C1 segment of cervical spinal cord (tissue), 14 donors: ENCODE results near the gene CORO2A.

Source experiments
- DNase-seq, 14 donors: peaks; one replicate each; lab custom pipeline; 2025; lab: John Stamatoyannopoulos, UW

The CORO2A gene

DNA sequence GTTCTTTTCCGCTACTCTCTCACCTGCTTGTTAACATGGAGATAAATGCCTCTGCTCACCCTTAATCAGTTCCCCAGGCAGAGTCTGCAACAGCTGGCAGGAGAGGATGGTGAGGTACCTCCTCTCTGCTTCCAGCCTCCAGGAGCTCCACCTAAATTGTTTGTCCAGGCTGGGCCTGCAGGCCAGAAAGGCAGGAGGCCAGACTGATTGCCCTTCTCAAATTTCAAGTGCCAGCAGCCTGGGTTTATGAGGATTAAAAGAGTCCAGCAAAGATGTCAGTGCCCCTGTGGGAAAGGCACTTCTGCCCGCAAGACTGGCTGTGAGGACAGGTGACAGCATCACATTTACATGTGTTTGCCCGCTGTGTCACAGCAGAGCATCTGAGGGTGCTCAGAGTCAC lies 19.8 kb downstream of the CORO2A start:
- peak in 1 of 14 donors; percentile 49 for DNase-seq

DNA sequence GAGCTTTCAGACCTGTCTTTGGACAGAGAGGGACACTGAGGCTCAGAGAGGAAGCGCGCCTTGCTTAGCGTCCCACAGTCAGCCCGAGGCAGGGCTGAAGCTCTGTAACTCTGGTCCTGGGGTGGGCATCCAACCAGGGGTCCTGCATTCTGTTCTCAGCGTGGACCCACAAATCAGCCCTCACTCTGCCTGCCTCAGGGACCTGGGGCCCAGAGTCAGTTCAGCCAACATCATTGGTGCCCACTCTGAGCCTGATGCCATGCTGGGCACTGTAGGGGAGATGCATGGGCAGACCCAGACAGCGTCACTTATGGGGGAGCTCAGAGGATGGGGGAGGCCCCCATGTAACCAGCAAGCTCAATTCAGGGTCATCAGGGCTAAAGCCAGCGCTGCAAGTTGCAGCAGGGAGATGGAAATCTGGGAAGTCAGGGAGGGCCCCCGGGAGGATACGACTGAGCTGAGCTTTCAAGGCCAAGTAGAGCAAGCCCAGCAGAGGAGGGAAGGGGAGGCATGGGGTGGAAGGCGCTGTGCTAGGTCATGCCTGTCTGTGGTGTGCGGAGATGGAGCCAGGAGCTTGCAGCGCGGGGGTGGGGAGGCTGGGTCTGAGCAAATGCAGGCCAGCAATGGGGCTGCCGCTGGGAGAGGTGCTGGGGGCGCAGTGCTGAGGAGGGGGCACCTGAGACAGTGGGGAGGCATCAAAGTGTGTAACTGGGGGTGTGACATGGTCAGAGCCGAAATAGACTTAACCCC lies 21.1 kb downstream of the CORO2A start:
- peak in 1 of 14 donors; percentile 57 for DNase-seq

DNA sequence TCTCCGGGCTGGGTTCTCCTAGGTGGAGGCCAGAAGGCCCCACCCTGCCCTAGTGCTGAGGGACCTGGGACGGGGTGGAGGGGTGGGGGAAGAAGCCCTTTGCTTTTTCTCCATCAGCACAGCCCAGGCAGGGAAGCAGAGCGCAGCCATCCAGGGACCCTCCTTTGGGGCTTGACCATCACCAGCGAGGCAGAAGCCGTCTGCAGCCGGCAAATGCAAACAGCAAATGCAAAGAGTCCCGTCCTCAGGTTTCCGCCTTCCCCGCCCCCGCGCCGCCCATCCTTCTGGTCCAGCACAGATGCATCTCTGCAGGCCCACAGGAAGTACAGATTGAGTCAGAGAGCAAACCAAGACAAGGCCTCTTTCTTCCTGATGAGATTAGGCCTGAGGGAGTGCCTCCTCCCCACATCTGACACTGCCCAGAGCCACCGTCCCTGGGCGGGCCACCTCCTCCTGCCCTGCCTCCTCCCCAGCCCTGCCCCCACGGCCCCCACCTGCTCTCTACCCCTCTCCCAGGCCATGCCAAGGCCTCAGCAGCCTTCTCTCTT lies 23.4 kb downstream of the CORO2A start:
- peak in 3 of 14 donors; percentile 5 to 95 (median 39) for DNase-seq

DNA sequence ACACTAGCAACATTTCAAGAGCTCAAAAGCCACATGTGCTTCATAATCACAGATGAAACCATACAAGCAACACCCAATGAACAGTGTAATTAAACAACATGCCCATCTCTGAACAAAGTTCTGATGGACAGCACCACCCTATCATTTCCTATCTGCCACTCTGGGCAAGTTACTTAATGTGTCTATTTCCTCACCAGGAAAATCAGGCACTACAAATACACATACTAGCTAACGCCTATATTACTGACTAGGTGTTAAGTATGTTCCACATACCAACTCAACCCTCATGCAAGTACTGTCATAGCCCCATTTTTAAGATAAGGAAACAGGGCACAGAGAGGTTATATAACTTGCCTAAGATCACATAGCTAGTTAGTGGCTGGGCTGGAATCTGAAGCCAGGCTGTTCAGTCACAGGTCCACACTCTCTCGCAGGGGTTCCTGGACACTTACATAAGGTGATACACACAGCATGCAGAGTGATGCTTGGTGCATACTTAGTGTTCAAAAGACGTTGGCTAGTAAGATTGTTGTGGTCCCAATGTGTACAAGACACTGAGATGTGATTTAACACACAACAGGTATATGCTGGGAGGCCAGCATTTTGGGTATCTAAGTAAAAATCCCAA lies 24.2 kb downstream of the CORO2A start:
- DNase-seq: peak in 1 of 14 donors; percentile 74

DNA sequence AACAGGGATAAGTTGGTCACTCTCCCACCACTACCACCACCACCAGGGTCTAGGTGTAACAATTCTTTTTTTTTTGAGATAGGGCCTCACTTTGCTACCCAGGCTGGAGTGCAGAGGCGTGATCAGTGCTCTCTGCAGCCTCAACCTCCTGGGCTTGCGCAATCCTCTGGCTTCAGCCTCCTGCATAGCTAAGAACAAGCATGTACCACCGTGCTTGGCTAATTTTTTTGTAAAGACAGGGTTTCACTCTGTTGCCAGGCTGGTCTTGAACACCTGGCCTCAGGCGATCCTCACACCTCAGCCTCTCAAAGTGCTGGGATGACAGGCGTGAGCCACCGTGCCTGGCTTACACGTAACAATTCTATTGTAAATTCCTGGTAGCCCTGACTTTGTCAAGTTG lies 27.5 kb downstream of the CORO2A start:
- DNase-seq: no peak

DNA sequence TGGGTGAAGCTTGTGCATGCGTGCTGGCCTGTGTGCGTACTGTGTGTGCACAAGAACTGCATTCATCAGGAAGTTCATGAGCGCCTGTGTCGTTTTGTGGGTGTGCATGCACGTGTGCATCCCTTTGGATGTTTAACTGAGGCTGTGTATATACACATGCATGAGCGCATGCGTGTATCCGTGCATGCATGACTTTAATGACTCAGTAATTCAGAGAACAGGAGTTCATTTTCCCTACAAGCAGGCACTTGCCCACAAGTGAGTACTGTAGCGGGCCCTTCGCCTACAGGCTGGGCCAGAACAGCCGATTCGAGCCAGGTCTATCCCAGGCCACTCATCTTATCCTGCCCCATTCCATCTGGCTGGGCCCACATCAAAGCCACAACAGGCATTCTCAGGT lies 29.8 kb downstream of the CORO2A start:
- no peak for DNase-seq

DNA sequence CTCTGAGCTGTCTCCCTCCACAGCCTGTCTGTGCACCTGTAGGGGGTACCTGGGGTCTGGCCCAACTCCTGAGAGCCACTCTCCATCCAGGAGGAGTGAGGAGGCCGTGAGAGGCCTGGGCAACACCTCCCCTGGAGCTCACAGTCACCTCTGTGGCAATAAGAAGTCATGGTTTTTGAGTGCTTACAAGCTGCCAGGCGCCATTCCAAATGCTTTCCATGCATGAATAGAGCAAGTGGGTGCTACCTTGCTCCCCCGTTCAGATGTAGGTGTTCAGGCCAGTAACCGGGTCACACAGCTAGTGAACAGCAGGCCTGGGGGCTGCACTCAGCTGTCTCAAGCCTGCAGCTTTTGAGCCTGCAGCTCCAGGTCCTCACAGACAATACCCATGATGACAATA lies 30.6 kb downstream of the CORO2A start:
- DNase-seq: no peak

DNA sequence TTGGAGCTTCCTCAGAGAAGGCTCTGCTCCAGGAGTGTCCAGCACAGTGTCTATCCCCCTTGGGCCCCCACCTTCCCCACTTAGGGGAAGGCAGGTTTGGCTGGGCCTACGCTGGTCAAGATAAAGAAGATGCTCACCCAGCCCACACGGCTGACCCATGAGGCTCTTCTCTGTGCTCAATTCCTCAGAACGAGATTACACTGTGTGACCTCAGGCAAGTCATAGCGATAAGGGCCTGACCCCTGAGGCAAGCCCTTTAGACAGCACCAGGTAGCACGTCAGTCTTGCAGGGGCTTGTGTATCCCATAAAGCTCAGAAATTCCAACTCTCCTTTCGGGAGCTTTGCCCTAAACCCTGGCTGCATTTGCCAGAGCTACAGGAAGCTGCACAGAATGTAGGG lies 32.6 kb downstream of the CORO2A start:
- DNase-seq: no peak

DNA sequence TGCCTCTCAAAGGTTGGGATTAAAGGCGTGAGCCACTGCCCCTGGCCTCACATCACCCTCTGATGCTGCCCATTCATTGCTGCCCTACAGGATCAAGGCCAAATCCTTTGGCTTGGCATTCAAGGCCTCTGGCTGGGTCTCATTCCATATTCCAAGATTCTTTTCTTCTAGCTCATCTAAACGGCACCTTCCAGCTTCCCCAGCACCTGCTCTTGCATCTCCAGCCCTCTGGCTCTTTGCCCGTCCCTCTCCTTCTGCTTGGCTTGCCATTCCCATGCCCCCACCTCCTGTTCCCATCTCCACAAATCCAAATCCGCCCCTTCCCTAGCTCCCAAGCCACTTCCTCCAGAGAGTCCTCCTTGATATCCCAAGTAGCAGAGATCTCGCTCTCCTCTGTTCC lies 33.1 kb downstream of the CORO2A start:
- DNase-seq: no peak

DNA sequence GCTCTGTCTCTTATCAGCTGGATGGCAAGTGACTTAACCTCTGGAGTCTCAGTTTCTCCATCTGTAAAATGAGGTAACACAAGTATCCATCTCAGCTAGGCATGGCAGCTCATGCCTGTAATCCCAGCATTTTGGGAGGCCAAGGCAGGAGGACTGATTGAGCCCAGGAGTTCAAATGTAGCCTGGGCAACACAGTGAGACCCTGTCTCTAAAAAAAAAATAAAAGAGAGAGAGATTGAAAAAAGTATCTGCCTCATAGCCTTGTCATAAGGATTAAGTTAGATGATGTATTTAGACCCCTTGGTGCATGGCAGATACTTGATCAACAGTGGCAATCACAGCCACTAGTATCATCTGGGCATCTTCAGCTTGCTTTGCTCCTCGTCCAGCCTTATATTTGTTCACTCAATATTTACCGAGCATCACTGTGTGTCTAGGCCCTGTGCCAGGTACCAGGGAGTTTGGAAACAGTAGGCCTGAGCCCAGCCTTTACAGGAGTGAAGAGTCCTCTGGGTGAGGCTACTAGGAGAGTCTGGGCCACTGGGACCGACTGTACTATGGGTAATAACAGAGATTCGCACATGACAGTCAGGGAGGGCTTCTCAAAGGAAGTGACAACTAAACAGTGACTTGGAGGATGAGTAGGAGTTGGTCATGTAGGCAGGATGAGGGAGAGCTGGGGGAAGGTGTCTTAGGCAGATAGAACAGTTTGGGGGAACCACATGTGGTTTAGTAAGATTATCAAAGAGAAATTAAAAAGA lies 34.2 kb downstream of the CORO2A start:
- no peak for DNase-seq

DNA sequence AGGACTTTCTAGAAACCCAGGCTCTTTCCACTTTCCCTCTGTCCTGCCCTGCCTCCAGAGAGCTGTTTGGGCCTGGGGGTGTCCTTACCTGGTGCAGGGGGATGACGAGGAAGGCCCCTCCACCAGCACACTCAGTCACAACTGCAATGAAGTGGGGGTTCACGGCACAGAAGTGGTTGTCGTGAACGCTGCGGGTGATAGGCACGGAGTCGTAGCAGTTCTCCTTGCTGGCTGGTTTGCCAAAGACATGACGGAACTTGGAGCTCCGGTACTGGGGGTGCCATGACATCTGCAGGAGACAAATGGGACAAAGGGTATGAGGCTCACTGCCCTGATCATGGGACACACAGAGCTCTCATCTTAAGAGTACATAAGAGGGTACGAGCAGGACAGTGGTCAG lies 35.1 kb downstream of the CORO2A start:
- DNase-seq: no peak

DNA sequence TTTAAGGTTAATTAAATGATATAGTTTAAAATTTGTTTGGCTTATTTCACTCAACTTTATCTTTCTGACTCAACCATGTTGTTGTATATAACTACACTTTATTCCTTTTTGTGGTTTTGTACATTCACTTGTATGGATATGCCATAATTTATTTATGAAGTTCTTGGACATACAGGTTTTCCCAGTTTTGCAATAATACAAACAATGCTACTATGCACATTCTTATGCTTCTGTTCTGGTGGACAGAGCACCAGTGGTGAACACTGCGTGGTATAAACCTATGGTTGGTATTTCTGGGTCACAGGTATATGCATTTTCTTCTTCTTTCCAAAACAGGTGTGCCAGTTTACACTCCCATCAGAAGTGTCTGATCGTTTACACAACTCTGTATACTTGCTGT lies 37.8 kb downstream of the CORO2A start:
- no peak for DNase-seq

DNA sequence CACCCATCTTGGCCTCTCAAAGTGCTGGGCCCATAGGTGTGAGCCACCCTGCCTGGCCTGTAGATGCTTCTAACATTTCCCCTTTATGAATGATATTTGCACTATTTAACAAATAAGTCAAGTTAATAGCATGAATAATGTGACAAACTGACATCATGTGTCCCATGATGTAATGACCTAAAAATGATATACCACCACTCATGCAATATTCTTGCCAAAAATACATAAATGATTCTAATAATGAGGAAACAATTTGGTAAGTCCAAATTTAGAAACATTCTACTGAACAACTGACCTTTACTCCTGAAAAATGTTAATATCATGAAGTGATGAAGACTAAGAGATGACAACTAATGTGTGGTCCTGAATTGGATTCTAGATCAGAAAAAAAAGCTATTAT lies 39.9 kb downstream of the CORO2A start:
- no peak for DNase-seq

DNA sequence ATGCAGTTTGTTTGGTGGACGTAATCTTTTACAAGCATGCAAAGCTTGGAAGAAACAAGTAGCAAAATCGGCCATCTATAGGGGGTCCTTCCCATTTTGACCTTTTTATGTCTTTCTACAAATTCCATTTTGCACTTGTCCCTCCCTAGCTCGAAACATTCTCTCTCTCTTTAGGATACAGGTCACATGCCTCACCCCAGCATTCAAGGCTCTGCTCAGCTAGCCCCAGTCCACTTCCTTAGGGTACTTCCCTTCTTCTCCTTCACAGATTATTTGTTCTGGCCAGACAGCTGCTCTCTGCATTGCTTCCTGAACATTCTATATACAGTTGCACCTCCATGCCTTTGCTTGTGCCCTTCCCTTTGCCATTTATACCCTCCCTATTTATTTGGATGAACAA lies 41.7 kb downstream of the CORO2A start:
- DNase-seq: no peak

DNA sequence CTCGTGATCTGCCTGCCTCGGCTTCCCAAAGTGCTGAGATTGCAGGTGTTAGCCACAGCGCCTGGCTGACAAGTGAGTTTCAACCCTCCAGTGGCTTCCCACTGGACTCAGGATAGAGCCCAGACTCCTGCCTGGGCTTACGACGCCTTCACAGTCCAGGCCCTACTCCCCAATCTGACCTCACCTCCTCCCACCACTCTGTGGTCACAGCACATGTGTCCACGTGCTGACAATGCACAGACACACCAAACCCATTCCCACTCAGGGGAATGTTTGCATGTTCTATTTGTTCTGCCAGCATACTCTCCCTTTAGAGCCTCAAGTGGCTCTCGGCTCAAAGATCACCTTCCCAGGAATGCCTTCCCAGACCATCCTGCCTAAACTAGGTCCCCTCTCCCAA lies 42.3 kb downstream of the CORO2A start:
- DNase-seq: no peak

DNA sequence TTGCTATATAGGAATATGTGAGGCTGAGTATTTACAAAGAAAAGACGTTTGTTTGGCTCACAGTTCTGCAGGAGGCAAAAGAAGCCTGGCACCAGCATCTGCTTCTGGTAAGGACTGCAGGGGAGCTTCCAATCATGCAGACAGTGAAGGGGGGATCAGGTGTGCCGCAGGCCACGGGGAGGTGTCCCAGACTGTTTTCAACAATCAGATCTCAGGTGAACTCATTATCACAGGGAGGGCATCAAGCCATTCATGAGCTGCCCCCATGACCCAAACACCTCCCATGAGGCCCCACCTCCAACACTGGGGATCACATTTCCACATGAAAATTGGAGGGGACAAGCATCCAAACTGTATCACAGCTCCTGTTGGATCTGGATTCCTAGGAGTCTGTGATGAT lies 43.0 kb downstream of the CORO2A start:
- DNase-seq: no peak

DNA sequence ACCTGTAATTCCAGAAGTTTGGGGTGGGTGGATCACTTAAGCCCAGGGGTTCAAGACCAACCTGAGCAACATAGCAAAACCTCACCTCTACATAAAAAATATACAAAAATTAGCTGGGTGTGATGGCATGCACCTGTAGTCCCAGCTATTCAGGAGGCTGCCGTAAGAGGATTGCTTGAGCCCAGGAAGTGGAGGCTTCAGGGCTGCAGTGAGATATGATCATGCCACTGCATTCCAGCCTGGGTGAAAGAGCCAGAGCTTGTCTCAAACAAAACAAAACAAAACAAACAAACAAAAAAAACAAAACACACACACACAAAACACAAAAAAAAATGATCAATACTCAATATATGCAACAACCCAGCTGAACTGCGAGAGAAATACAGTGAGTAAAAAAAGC lies 44.0 kb downstream of the CORO2A start:
- no peak for DNase-seq

DNA sequence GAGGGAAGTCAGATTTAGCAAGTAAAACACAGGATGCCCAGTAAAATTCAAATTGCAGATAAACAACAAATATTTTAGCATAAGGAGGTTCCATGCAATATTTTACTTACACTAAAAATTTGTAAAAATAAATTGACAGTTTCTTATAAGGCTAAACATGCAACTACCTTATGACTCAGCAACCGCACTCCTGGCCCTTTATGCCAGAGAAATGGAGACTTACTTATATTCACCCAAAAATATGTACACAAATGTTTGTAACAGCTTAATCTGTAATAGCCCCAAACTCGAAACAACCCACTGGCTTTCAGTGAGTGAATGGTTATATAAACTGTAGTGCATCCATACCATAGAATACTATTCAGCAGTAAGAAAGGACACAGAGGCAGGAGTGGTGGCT lies 44.9 kb downstream of the CORO2A start:
- no peak for DNase-seq

DNA sequence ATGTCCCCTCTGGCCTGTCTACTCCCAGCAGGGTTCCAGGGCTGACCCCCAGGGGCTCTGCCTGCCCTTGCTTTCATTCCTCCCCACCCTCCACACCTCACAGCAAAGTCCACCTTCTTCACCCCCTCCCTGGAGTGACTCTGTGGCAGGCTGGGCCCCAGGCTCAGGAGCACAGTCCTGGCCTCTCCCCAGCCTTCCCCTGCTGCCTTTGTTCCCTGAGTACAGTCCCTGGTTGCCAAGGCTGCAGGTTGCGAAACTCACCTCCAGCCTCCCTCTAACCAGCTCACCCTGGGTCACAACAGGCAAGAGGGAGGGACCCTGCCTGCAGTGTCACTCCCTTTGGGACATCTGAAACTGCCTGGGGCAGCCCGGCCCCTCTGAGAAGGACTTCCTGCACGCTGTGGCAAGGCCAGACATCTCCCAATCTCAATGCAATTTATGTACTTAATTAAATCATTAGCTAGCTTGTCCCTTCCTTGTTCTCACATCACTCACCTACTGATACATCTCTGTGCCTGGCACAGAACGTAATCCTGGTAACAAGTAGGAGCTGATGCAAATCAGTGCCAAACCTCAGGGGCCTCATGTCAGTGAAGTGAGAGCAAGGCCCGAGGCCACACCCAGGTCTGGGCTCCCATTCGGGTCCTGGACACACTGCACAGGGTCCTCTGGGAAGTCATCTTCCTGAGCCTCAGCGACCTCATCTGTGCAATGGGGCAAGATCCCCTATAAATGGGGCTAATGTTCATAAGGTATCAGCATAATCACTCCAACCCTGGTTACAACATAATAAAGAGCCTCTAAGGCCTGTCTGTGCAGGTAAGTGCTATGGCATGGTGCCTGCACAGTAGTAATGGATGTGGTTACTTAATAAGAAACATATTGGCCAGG lies 46.1 kb downstream of the CORO2A start:
- DNase-seq: no peak

DNA sequence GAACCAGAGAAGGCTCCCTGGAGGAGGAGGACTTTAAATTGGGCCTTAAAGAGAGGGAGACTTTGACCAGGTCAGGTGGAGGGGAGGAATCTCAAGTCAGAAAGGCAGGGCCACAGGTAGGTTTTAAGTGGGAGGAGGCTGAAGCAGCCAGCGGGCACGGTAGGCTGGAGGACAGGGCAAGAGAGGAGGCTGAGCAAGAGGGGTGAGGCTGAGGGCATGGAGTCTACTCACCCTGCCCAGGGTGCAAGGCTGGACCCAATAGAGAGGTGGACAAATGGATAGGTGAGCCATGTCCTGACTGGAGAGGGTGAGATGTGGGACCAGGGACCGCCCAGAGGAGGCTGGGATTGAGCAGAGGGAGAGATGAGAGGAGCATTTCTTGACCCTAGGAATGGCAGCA lies 47.8 kb downstream of the CORO2A start:
- no peak for DNase-seq

DNA sequence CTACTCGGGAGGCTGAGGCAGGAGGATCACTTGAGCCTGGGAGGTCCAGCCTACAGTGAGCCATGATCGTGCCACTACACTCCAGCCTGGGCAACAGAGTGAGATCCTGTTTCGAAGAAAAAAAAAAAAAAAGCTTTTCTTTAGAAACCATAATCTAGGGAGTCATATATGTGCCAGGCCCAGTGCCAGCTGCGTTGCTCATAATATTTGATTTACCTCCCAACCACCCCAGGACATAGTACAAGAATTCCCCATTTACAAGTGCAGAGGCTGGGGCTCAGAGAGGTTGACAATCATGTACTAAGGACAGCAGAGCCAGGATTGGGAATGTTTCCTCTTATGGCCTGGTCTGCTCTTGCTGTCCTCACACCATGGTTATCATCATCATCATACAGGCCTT lies 48.4 kb downstream of the CORO2A start:
- DNase-seq: no peak
